GM12878 (cell line): ENCODE data around the gene ARHGAP12. TPM values are rescaled to one million over a fixed set of nuclear protein-coding genes. Genes with fewer than 3 reads are reported as not detected.

Source experiments
- ATAC-seq: fragments of 200-7000 bp; cut with Tn5 transposase; 3 replicates; pipeline ENCODE4 v1.9.1; 2020; ENCODE audit warnings: mild to moderate bottlenecking, moderate library complexity
- BruUV-seq: library from RNA; stranded (reverse); fragments of 400-500 nt; replicated peaks from 2 replicates; lab custom pipeline; 2021; lab: Mats Ljungman, UMichigan
- CTCF ChIA-PET: fragments of 300-600 bp; sonication (Branson Sonifier 250); formaldehyde crosslinking; extraction: SDS; loops from one replicate; lab custom pipeline; 2021; ENCODE audit warnings: inconsistent platforms; lab: Yijun Ruan, JAX
- POLR2A ChIA-PET: fragments of 350-600 bp; formaldehyde crosslinking; extraction: SDS; loops from one replicate; lab custom pipeline; 2021; ENCODE audit warnings: inconsistent platforms; lab: Charles Lee
- RAD21 ChIA-PET: fragments of 300-600 bp; sonication (Branson Sonifier 250); formaldehyde crosslinking; loops from one replicate; lab custom pipeline; 2023; ENCODE audit warnings: antibody characterized with exemption; ENCODE audit not compliant: unreplicated experiment; lab: Charles Lee
- SMC1A ChIA-PET: fragments of 300-600 bp; sonication (Branson Sonifier 250); formaldehyde crosslinking; loops from one replicate; lab custom pipeline; 2023; ENCODE audit not compliant: unreplicated experiment, uncharacterized antibody; lab: Charles Lee
- DNase-seq: peaks from one replicate; pipeline ENCODE4 v3.0.0-alpha.2; 2011; ENCODE audit warnings: low read depth, low spot score
- FAIRE-seq: peaks from 3 replicates; lab custom pipeline; 2011; peaks lifted over from hg19 to GRCh38; lab: Jason Lieb, UNC
- H2AFZ ChIP-seq: 2 replicates; pipeline ENCODE4 v1.6.0; 2011; ENCODE audit warnings: low read depth, low read length, control low read depth; ENCODE audit not compliant: control insufficient read depth
- H3K27ac ChIP-seq: 2 replicates; pipeline ENCODE4 v1.5.1; 2011; ENCODE audit warnings: control low read depth; ENCODE audit not compliant: control insufficient read depth, insufficient read depth
- H3K27me3 ChIP-seq, 2 experiments: replicated peaks in 1 of 2; 2 replicates each; pipeline versions ENCODE4 v1.6.0 to v1.6.1; 2011; ENCODE audit warnings: low read length in 1 of 2; ENCODE audit not compliant: control insufficient read depth in 2 of 2, insufficient read depth in 2 of 2
- H3K36me3 ChIP-seq, 2 experiments: 2 replicates each; pipeline ENCODE4 v1.5.1; 2011; ENCODE audit warnings: low read length in 1 of 2; ENCODE audit not compliant: control insufficient read depth in 2 of 2, insufficient read depth in 2 of 2
- H3K4me1 ChIP-seq: 2 replicates; pipeline ENCODE4 v1.6.1; 2011; ENCODE audit warnings: mild to moderate bottlenecking, low read length, moderate library complexity, mixed read lengths; ENCODE audit not compliant: control insufficient read depth, insufficient read depth
- H3K4me2 ChIP-seq: 2 replicates; pipeline ENCODE4 v1.6.0; 2011; ENCODE audit warnings: control low read depth; ENCODE audit not compliant: control insufficient read depth, insufficient read depth
- H3K4me3 ChIP-seq: fragments of 200-600 bp; sonication (generic); 2 replicates; pipeline ENCODE4 v1.5.1; 2016
- H3K79me2 ChIP-seq: 2 replicates; pipeline ENCODE4 v1.6.0; 2011; ENCODE audit warnings: low read length; ENCODE audit not compliant: control insufficient read depth, insufficient read depth
- H3K9ac ChIP-seq: 2 replicates; pipeline ENCODE4 v1.8.0; 2011; ENCODE audit warnings: low read length, control low read depth, mixed read lengths; ENCODE audit not compliant: control insufficient read depth, insufficient read depth
- H3K9me3 ChIP-seq: replicated peaks from 3 replicates; pipeline ENCODE4 v1.5.1; 2011; ENCODE audit warnings: mild to moderate bottlenecking, low read length; ENCODE audit not compliant: control insufficient read depth, insufficient read depth
- H4K20me1 ChIP-seq: 2 replicates; pipeline ENCODE4 v1.6.0; 2011; ENCODE audit not compliant: control insufficient read depth, insufficient read depth
- BACH1 ChIP-seq: fragments of 450-650 bp; IDR thresholded peaks from 2 replicates; pipeline ENCODE4 v1.6.1; 2017; ENCODE audit warnings: mild to moderate bottlenecking, borderline replicate concordance
- CEBPB ChIP-seq, 2 experiments: fragments of 150-350 bp in 1 of 2; IDR thresholded peaks; 2 replicates each; pipeline ENCODE4 v1.6.1; 2012 to 2014; ENCODE audit warnings: low read depth in 2 of 2, low read length in 2 of 2, borderline replicate concordance in 1 of 2, inconsistent platforms in 1 of 2
- CHD2 ChIP-seq: IDR thresholded peaks from 2 replicates; pipeline ENCODE4 v1.6.1; 2011; ENCODE audit warnings: low read depth, low read length, improper control_type of control experiment, borderline replicate concordance
- DPF2 ChIP-seq: fragments of 450-650 bp; IDR thresholded peaks from 2 replicates; pipeline ENCODE4 v1.6.1; 2017; ENCODE audit warnings: mild to moderate bottlenecking
- ESRRA ChIP-seq: IDR thresholded peaks from 2 replicates; pipeline ENCODE4 v1.6.1; 2012; ENCODE audit warnings: mild to moderate bottlenecking, low read length, improper control_type of control experiment
- EZH2 ChIP-seq: IDR thresholded peaks from 2 replicates; pipeline ENCODE4 v1.6.1; 2012; ENCODE audit warnings: low read depth, mild to moderate bottlenecking, control low read depth, inconsistent platforms, low read length, borderline replicate concordance; ENCODE audit not compliant: control insufficient read depth
- GABPA ChIP-seq: IDR thresholded peaks from 2 replicates; pipeline ENCODE4 v1.6.1; 2014; ENCODE audit warnings: antibody characterized with exemption, low read depth, mild to moderate bottlenecking, inconsistent platforms
- NR2C1 ChIP-seq: fragments of 450-650 bp; IDR thresholded peaks from 2 replicates; pipeline ENCODE4 v1.6.1; 2017; ENCODE audit warnings: antibody characterized with exemption, mild to moderate bottlenecking, moderate library complexity
- POLR2AphosphoS5 ChIP-seq: IDR thresholded peaks from 2 replicates; pipeline ENCODE4 v1.6.1; 2011; ENCODE audit warnings: mild to moderate bottlenecking, low read length, inconsistent platforms
- RAD21 ChIP-seq: IDR thresholded peaks from 2 replicates; pipeline ENCODE4 v1.6.1; 2011; ENCODE audit warnings: mild to moderate bottlenecking, low read depth, low read length, moderate library complexity; ENCODE audit not compliant: insufficient read depth
- RUNX3 ChIP-seq: IDR thresholded peaks from 2 replicates; pipeline ENCODE4 v1.6.1; 2012; ENCODE audit warnings: low read length, inconsistent platforms
- SREBF1 ChIP-seq: IDR thresholded peaks from 2 replicates; pipeline ENCODE4 v1.6.1; 2012; ENCODE audit warnings: mild to moderate bottlenecking, low read length
- STAT3 ChIP-seq: IDR thresholded peaks from 2 replicates; pipeline ENCODE4 v1.6.1; 2011; ENCODE audit warnings: low read depth, low read length, improper control_type of control experiment
- SUZ12 ChIP-seq: fragments of 200-600 bp; sonication (generic); IDR thresholded peaks from one replicate; pipeline ENCODE4 v1.6.1; 2018; ENCODE audit warnings: antibody characterized with exemption, mild to moderate bottlenecking; ENCODE audit not compliant: unreplicated experiment
- YBX1 ChIP-seq: fragments of 450-650 bp; IDR thresholded peaks from 2 replicates; pipeline ENCODE4 v1.6.1; 2016; ENCODE audit warnings: antibody characterized with exemption
- ZBED1 ChIP-seq: IDR thresholded peaks from 2 replicates; pipeline ENCODE4 v1.6.1; 2016; ENCODE audit warnings: borderline replicate concordance
- WGBS: methylation state at CpG from one replicate; pipeline ENCODE4 v1.1.6; 2016; ENCODE audit warnings: low lambda C conversion rate; ENCODE audit not compliant: insufficient replicate concordance, insufficient coverage; ENCODE audit errors: missing lambda C conversion rate; 5-methylcytosine and 5-hydroxymethylcytosine counted together
- in situ Hi-C: fragments of 300-500 bp; cut with MboI; formaldehyde crosslinking; loops from 9 replicates; pipeline ENCODE4 v1.14.3; 2018; ENCODE audit warnings: mixed read lengths
- intact Hi-C: fragments of 100-400 bp; cut with micrococcal nuclease; formaldehyde crosslinking; loops from one replicate; pipeline ENCODE4 v1.14.2; 2022; ENCODE audit not compliant: unreplicated experiment
- polyA plus RNA-seq, 11 experiments: library from polyadenylated mRNA; depleted of rRNA in 4 of 11; unstranded in 6 of 11; stranded (reverse) in 5 of 11; fragments of >200 nt; fragmentation: Nextera tagmentation in 4 of 11; fragmentation: Illumina TruSeq in 1 of 11; extraction: Ambion mirVana in 4 of 11; extraction: Trizol in 1 of 11; gene quantifications; 1 replicate in 1 of 11; 2 replicates in 10 of 11; pipeline versions ENCODE4 v1.2.1 to v1.2.3, GENCODE V29; 2011 to 2016; ENCODE audit warnings: inconsistent platforms in 2 of 11, missing spikeins in 2 of 11, low read depth in 1 of 11
- total RNA-seq, 4 experiments: library from RNA; depleted of rRNA in 3 of 4; stranded (reverse); fragments of >200 nt in 3 of 4; fragmentation: Illumina TruSeq in 1 of 4; extraction: Trizol in 1 of 4; gene quantifications; 2 replicates each; pipeline versions ENCODE4 v1.2.1 to v1.2.3, GENCODE V29; 2013 to 2021
- TF ChIP-seq, protein P1 (sequence below): IDR thresholded peaks from 2 replicates; pipeline ENCODE4 v1.6.1; 2012; ENCODE audit warnings: low read length, inconsistent platforms

Gene ARHGAP12
- total and polyA plus RNA-seq, 10 of the 15 experiments (the other 5 are each of a cell fraction or from before 2014, with no cell fraction given) = 5.4 to 15.6 (median 8.5) TPM

DNA sequence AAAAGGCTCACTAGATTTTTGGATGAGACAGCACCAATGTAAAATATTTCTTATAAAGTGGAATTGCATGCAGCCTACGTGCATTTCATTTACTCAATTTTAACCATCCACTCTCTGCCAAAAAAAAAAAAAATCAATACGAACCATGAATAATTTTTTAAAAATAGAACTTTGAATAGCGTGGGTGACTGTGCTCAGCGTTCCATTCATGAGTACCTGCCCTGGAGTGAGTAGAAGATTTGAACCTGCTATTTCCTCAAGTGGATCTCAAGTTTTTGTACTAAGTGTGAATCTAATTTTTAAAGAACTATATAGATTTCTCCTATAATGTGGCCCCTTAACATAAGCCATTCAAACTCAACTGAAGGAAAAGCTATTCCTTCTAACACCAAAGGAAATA is 105.3 kb downstream of the ARHGAP12 start:
- CTCF ChIA-PET = interaction anchor here (1.0 to 2.5 kb wide), 2 partner anchors 15 to 1039 kb away, joined by 3 to 11 read pairs; no protein-coding TSS in a partner anchor
- 67% methylated on average over 4 of the region's 4 CpGs for WGBS
- Histone ChIP-seq H3K27me3 (no peaks in the 10 kb centered on the region), H3K9me3 (no peaks in the 10 kb centered on the region), H3K79me2 (no peaks in the 10 kb centered on the region), H3K36me3 (0 out of 4 replicates have a peak, but pooled peaks cover 0 to 2% of the 10 kb centered on the region in 2 experiments), H3K4me1 (no peaks in the 10 kb centered on the region), H3K4me3 (no peak overlapping the region), H3K4me2 (no peak overlapping the region), H2AFZ (no peak overlapping the region), H3K27ac (no peak overlapping the region), H4K20me1 (no peaks in the 10 kb centered on the region)
- in situ Hi-C loops = no loop called here
- POLR2A ChIA-PET = no interaction called here
- BruUV-seq = no TSS peak
- ATAC-seq (no peak), FAIRE-seq (no peak), DNase-seq (no peak)
- SMC1A ChIA-PET = interaction anchor here (0.6 kb wide), 1 partner anchor 694 kb away, joined by 3 read pairs; no protein-coding TSS in a partner anchor
- RAD21 ChIA-PET = interaction anchor here (1.0 kb wide), 1 partner anchor 35 kb away, joined by 3 read pairs; no protein-coding TSS in a partner anchor
- TF ChIP-seq DPF2 (no peak), SREBF1 (no peak), ESRRA (no peak), SUZ12 (no peak), STAT3 (no peak), RUNX3 (no peak), POLR2AphosphoS5 (no peak), ZBED1 (no peak), YBX1 (no peak), BACH1 (no peak), CEBPB (IDR thresholded peaks at IDR 0.05; ENCODE audit: borderline replicate concordance in 1 of 2, low read depth in 2 of 2, low read length in 2 of 2) (no peak), NR2C1 (no peak), GABPA (no peak), CHD2 (no peak), RAD21 (no peak), EZH2 (no peak)
- TF ChIP-seq, protein P1, sequence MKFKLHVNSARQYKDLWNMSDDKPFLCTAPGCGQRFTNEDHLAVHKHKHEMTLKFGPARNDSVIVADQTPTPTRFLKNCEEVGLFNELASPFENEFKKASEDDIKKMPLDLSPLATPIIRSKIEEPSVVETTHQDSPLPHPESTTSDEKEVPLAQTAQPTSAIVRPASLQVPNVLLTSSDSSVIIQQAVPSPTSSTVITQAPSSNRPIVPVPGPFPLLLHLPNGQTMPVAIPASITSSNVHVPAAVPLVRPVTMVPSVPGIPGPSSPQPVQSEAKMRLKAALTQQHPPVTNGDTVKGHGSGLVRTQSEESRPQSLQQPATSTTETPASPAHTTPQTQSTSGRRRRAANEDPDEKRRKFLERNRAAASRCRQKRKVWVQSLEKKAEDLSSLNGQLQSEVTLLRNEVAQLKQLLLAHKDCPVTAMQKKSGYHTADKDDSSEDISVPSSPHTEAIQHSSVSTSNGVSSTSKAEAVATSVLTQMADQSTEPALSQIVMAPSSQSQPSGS = no peak
- TF ChIP-seq, all 136 proteins: peak for 0
- intact Hi-C loops = no loop called here
- H3K9ac ChIP-seq = no peak overlapping the region
